ENCODE results near the gene CLASRP.
"Not testable (repeated sequence)": the region's sequence is repeated elsewhere in the genome, so short reads cannot be mapped to it uniquely, and the experiment has no call there.

CLASRP gene

DNA sequence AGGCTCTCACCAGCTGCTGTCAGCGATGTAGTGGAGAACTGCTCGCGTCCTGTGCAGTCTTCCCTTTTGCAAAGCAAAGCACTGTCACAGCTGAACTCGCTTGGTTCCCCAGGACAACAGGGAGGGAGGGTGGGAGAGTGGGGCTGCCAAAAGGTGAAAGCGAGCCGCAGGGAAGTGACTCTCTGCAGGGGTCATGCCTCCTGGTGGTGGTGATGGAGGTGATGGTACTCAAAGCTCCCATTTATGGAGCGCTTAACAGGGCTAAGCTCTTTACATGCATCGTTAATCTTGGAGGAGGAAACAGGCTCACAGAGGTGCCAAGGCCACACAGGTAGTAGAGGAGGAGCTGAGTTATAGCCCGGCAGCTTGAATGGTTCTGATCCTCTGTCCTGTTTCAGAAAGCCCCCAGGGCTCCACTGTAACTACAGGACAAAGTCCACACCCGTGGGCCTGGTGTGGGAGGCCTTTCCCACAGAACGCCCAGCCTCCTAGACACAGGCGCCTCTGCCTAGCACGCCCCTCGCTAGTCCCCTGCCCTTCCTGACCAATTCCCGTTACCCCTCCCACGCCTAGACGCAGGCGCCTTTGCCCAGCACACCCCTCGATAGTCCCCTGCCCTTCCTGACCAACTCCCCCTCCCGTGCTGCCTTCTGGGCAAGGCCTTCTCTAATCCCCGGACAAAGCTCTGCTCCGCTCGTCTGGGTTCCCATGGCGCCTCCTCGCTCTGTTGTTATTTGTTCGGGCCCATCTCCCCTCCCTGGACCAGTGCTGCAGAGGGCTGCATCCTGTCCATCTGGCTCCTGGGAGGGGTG, 64.9 kb downstream of the CLASRP start:
- no peak for DNase-seq (ENCODE audit: low spot score)

DNA sequence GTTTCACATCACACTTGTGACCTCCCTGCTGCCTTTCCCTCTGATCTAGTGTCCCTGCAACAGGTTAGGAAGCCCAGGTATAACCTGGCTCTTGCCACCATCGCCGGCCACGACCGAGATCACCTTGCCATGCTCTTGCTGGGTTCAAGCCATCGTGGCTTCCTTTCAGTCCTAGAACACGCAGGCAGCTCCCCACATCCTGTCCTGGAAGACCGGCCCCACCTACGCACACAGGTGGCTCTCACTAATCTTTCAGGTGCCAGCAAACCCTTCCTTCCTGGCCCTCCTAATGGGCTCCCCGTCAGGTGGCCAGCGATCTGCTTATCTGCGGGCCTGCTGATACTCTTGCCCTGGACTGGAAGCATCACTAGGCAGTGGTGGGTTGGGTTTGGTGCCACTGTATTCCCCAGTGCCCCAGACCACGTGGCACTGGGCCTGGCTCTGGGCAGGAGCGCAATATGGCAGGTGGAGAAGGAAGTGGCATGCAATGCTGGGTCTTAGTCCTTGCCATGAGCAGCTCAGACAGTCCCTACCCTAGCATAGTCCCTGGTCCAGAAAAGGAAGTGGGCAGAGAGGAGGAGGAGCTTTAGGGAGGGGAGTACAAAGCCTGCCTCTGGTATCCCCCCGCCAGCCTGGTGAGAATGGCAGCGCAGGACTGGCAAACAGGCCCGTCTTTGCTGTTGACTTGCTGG, 66.0 kb downstream of the CLASRP start:
- no peak for DNase-seq (ENCODE audit: low spot score)

DNA sequence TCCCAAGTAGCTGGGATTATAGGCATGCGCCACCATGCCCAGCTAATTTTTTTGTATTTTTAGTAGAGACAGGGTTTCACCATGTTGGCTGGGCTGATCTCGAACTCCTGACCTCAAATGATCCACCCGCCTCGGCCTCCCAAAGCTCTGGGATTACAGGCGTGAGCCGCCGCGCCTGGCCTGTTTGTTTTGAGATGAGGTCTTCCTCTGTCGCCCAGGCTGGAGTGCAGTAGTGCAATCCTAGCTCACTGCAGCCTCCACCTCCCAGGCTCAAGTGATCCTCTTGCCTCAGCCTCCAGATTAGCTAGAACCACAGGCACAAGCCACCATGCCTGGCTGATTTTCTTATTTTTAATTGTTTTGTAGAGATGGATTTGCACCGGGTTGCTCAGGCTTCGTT, 67.5 kb downstream of the CLASRP start:
- DNase-seq (ENCODE audit: low spot score), result not testable (repeated sequence)

DNA sequence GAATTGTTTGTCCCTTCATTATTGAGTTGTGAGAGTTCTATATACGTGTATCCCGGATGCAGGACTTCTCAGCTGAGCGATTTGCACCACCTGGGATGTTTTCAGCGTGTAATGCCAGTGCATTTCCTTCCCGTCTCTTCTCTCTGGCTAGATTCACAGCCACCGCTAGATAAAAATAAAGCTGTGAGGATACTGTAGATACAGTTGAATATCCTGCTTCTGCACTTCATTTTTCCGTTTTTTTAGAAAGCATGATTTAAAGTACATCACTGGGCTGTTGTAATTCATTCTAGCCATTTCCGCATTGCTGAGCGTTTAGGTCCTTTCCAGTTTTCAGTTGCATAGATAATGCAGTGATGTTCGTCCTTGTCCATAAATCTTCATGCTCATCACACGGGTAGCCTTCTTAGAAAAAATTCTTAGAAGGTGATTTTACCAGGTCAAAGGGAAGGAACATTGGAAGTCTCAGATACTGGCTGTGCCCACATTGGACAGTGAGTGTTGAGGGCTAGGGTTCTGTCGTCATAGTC, 68.8 kb downstream of the CLASRP start:
- no peak for DNase-seq (ENCODE audit: low spot score)

DNA sequence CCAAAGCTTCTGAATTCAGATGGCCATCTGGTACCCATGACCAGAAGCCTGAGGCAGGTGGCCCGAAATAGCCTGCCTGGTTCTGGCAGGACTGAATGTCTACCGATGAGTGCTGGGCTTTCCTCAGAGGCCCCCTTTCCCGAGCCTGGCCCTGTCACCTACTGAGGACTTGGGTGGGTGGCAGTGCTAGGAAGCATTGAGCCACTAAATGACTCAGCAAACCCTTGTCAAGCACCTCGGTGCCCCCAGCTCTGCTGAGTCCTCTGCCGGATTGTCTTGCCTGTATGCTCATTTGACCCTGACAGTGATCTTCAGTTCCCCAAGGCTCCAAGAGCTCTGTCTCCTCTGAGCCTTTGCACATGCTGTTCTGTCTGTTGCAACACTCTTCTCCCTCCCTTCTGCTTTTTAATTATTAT, 72.0 kb downstream of the CLASRP start:
- no peak for DNase-seq (ENCODE audit: low spot score)

DNA sequence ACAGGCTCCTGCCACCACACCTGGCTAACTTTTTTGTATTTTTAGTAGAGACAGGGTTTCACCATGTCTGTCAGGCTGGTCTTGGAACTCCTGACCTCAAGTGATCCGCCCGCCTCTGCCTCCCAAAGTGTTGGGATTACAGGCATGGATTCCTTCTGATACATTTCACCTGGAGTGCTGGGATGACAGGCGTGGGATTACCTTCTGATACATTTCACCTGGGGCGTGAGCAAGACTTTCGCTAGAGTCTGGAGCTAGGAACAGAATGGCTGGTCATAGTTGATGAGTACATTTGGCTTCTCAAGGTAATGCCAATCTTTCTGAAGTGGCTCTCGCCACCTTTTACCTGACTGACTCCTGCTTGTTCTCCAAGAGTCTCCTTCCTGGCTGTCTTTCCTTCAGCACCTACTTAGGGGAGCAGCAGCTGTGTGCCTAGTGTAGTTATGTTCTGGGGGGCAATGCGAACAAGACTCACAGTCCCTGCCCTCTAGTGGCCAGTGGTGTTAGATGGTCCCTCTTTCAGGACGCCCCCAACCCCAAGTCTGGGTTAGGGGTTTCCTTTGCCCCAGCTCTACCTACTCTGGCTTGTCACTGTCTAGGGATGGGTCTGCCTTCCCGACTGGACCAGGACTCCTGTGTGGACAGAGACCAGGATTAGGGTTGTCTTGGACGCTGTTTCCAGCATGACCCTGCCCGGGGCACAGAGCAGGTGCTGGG, 73.4 kb downstream of the CLASRP start:
- no peak for DNase-seq (ENCODE audit: low spot score)

DNA sequence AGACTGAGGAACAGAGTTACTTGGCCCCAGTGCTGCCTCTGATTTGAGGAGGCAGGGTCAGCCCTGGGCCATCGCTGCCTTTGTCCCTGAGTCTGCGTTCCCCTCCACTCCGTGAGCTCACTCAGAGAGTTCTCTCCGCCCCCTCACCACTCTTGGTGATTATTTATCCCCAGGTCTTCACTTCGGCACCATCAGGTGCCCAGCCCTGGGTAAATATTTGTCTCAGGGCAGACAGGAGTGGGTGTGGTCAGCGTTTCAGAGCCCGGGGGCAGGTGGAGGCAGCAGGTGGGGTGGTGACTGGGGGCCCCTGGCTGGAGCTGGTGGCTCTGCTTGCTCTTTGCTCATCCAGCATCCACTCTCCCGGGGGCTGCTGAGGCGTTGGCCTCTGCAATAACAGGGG, 74.8 kb downstream of the CLASRP start:
- DNase-seq (ENCODE audit: low spot score), result no peak

DNA sequence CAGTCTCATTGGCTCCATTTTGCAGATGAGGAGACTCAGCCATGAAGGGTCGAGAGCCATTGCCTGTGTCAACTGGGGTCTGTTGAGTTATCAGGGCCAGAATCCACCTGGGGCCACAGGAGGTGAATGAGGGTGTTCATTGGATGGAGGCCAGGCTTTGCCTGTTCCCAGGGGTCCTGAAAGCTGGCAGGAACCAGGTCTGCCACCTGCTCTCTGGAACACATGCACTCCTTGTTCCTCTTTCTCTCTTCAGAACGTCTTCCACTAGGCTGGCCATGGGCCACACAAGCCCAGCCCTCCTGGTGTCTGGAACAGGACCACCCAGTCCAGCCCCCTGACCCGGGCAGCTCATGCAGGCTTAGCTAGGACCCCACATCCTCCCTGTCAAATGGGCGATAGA, 75.3 kb downstream of the CLASRP start:
- DNase-seq (ENCODE audit: low spot score), result no peak

DNA sequence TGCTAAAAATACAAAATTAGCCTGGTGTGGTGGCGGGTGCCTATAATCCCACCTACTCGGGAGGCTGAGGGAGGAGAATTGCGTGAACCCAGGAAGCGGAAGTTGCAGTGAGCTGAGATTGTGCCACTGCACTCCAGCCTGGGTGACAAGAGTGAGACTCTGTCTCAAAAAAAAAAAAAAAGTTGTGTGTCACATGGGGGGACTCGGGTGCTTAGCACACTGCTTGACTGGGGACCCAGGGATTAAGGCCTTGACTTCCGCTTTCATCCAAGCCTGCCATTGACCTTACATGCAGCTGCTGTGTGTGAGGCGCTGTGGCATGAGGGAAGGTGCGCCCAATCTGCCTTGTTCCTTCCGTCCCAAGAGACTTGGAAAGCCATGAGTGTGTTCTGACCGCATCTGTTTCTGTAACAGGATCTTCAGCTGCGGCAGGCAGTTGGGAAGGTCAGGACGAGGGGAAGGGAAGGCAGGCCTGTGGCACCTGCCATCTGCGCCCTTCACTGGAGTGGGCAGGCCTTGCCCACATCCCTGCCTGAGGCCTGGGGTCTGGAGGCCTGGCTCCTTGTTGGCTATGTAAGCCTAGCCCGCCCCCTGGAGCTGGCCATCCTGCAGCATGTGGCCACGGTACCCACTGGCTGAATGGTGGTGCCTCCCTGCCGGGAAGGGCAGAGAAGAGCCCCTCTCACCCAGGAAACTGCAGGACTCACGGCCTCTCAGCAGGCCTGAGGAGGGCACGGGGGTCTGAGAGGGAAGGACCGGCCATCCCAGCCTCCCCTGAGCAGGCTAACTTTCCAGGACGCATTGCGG, 77.2 kb downstream of the CLASRP start:
- no peak for DNase-seq (ENCODE audit: low spot score)

DNA sequence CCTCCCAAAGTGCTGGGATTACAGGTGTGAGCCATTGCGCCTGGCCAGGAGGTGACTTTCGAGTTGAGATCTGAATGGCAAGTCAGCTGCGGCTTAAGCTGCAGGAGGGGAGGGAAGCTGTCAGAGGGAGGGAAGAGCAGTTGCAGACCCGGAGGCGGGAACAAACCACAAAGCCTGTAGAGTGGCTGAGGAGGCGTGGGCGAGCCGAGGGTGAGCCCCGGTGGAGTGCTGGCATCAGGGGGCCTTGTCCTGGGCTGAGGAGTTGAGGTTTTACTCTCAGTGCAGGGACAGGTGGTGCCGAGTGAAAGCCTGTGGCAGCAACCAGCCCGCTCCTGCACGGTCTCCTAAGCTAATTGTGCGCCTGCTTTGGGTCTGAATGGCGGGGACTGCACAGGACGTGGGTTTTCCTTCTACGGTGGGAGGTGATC, 78.3 kb downstream of the CLASRP start:
- DNase-seq (ENCODE audit: low spot score), result no peak

DNA sequence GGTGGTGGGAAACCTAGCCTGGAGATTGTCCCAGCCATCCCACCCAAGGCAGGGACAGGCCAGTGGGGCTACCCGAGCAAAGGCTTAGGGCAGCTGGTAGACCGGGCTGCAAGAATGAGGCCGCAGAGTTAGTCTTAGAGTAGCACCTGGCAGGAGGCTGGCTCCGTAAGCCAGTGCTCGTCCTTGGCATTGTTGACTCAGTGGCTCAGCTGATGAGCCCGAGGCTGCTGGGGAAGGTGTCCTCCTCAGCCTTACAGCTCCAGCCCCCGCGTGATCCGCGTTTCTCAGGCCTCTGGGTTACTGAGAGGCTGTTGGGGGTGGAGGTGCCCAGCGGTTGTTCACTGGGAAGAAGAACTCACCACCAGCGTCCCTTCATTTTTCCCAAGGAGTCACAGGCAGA, 78.8 kb downstream of the CLASRP start:
- no peak for DNase-seq (ENCODE audit: low spot score)

DNA sequence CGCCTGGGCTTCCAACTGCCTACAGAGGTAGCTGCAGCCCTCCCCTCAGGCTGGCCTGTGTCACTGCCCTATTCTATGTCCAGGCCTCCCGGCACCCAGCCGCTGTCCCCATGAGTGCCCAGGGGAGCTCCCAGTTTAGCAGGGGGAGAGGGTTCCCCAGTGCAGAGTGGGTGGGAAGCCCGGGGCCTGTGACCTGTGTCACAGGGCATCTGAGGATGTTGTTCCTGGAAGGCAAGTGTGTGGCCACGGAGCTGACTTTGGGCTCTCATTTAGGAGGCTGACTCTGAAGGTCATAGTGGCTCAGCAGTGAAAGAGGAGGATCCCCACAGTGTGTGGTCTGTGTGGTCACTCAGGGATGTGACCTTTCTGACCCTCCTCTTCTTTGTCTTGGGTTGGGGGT, 79.3 kb downstream of the CLASRP start:
- no peak for DNase-seq (ENCODE audit: low spot score)

DNA sequence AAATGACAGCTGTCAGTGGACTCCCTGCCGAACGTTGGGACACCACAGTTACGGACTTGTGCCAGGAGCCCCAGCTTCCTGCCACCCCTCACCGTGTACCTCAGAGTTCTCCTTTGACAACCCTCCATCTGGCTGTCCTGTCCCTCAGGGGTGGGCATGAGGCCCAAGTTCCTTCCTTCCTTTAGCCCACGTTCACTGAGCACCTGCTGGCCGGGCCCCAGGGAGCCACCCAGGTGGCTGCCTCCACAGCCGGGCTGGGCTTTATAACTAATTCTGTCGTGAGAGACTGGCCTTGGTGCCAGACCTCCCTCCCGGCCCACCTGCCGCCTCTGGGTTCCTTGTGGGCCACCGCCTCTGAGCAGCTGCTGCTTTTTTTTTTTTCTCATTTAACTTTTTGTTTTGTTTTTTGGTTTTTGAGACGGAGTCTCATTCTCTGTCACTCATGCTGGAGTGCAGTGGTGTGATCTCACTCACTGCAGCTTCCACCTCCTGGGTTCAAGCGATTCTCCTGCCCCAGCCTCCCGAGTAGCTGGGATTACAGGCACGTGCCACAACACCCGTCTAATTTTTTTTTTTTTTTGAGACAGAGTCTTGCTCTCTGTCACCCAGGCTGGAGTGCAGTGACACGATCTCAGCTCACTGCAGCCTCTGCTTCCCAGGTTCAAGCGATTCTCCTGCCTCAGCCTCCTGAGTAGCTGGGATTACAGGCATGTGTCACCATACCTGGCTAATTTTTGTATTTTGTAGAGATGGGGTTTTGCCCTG, 79.9 kb downstream of the CLASRP start:
- DNase-seq (ENCODE audit: low spot score), result not testable (repeated sequence)

DNA sequence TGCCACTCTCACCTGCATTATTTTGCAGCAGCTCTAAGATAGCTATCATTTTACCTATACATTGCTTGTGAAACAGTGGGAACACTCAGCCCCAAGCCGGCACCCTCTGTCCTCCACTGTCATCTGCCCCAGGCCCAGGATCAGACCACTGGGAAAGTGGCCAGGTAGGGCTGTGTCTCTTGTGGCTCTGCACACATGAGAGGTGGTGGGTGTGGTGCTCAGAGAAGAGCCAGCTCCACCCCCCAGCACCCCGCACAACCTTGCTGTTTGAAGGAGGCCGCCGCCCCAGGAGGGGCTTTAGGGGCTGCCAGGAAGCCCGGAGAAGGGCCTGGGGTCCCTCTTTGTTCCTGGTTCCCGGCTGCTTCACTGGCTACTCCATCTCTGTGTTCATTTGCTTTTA, 80.7 kb downstream of the CLASRP start:
- no peak for DNase-seq (ENCODE audit: low spot score)

Measured in hepatic stellate cell (primary cell).